HG03064 (cell line): Measurements from ENCODE around the gene BBLN.
"Not testable (repeated sequence)": the region's sequence is repeated elsewhere in the genome, so short reads cannot be mapped to it uniquely, and the experiment has no call there.

Experiments
- ATAC-seq: cut with Tn5 transposase; IDR thresholded peaks from one replicate; pipeline ENCODE4 v1.9.1; 2021; ENCODE audit warnings: low read depth; ENCODE audit not compliant: unreplicated experiment

Gene BBLN

DNA sequence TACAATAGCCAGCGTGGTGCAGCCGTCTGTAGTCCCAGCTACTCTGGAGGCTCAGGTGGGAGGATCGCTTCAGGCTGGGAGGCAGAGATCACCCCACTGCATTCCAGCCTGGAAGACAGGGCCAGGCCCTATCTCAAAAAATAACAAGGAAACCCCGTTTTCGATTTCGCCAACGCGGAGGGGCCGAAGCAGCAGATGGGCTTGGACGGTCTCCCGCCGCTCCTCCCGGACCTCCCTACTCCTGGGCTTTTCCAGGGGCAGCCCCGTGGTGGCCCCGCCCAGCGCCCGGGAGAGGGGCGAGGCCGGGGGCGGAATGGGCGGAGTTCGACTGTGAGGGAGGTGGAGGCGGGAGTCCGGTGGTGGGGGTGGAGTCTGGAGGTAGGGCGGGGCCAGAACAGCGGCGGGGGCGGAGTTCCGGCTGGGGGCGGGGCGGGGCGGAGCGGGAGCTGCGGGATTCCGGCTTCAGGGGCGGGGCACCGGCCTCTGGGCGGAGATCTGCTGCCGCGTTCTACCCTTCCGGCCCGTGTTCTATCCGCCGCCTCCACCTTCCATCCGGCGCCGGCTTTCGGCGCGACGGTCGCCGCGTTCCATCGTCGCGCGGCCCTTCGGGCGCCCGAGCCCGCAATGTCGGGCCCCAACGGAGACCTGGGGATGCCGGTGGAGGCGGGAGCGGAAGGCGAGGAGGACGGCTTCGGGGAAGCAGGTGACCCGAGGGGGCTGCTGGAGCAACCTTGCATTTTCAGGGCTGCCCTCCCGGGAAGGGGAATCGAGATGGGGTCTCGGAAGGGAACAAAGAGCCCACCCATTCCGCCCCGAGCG is at the start of gene BBLN:
BBLN (plus strand) TSS at position 482 of the 819 bp plus-strand sequence; CDS start at position 625, 143 bp downstream.
- no peak for ATAC-seq

DNA sequence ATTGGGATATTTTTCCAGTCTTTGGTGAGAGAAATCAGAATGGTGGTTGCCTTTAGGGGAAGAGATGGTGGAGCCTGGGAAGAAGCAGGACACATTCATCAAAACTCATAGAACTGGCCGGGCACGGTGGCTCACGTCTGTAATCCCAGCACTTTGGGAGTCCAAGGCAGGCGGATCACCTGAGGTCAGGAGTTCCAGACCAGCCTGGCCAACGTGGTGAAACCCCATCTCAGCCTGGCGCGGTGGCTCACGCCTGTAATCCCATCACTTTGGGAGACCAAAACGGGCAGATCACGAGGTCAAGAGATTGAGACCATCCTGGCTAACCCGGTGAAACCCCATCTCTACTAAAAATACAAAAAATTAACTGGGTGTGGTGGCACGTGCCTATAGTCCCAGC is 48.3 kb upstream of the BBLN start:
- ATAC-seq = not testable (repeated sequence)

GRCh38 chr9:128113526-128114325 is 46.3 kb upstream of the BBLN start:
- no peak for ATAC-seq

GRCh38 chr9:128114326-128115186 is 45.5 kb upstream of the BBLN start:
- ATAC-seq = no peak

- ATAC-seq = no peak
These were observed 44.6 kb upstream of the BBLN start for GRCh38 chr9:128115187-128116103.

- no peak for ATAC-seq
These were observed 43.7 kb upstream of the BBLN start for GRCh38 chr9:128116104-128117083.

DNA sequence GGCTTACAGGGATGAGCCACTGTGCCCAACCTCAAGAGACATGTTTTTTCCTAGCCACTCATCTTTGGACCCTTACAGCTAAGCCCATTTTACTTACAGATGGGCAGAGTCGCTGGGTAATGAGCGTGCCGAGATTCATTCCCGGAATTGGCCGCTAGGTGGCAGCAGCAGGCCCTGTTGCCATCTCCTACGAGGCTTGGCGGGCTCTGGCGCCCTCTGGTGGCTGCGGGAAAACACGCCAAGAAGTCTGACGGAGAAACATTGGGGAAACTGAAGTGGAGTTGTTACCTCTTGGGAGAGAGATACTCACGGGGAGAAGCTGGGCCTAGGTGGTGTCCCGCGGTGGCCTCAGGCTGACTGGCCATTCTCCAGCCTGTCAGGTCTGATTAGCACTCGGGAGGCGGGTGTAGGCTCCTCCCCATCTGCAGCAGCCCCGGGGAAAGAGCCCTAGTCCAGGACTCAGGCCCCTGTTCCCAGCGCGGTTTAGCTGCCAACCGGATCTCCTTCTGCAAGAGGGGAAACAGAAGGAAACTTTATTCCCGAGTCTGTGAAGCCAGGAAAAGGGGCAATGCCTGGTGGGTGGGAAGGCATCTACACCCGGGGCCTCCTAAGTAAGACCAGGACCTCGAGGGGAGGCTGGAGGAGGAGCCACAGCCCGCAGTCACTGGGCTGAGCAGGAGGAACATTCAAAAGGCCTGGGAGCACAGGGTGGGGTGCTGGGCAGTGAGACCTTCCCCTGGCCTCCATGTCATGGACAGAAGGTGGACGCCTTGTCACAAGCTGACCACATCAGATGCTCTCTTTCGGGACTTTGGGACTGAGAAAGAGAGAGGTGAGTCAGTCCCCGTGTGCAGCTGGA is 42.2 kb upstream of the BBLN start:
- ATAC-seq = no peak

DNA sequence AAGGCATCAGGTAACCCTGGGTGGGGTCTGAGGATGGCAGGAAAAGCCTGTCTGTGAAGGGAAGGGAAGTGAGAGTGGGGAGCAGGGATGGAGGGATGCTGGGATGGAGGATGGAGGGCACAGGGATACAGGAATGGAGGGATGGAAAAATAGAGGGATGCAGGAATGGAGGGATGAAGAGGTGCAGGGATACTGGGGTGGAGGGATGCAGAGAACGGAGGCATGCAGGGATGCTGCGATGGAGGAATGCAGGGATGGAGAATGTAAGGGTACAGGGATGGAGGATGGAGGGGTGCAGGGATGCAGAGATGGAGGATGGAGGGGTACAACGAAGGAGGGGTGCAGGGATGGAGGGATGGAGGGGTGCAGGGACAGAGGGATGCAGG is 41.6 kb upstream of the BBLN start:
- no peak for ATAC-seq

DNA sequence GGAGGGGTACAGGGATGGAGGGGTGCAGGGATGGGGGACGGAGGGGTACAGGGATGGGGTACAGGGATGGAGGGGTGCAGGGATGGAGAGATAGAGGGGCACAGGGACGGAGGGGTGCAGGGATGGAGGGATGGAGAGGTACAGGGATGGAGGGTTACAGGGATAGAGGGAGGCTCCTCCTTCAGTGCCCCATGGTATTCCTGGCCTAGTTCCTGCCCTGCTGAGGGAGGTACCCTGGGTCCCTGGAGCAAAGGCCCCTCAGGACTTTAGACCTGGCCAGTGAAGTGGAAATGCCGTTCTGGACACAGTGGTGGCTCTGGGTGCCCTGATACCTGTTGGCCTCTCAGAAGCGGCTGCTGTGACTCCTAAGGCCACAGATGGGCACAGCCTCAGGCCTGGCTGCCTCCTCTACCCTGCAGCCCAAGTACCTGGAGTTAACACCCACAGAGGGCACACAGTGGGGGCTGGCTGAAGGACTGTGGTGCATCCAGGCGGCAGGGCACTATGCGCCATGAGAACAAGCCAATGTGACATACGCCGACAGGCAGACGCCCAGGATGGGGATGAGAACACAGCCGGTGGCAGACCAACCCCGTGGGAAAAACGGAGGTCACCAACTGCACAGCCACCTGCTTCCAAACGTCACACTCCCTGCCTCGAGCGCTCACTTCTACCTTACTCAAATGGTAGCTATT is 40.9 kb upstream of the BBLN start:
- no peak for ATAC-seq

- ATAC-seq = no peak
These were observed 39.9 kb upstream of the BBLN start for GRCh38 chr9:128120061-128120740.

DNA sequence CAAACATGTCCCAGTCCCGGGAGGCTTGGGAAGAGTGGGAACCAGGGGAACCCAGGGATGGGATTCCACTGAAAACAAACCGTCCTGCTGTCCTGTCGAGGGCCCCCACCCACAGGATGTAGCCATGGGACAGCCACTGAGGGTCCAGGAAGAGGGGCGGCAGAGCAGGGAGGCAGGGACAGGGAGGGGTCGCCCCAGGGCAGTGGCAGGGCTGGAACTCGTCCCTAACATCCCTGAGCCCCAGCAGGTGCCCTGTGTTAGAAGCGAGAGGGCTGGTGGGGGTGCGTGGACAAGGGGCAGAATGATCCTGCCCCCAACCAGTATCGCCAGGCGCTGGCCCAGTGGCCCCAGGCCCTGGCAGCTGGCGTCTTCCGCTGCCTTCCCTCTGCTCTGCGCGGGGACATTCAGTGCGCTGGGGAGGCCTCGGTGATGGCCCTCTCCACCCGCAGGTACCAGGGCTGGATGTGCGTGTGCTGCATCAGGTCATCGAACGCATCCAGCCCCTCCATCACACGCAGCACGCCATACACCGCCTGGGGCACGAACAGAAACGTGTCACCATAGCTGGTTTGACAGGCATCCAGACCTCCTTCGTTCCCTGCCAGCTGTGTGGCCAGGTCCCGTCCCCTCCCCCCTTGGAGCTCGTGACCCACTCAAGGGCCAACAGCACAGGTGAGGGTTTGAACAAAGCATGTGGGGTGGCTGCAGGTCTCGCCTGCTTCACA is 39.2 kb upstream of the BBLN start:
- ATAC-seq = no peak

GRCh38 chr9:128121466-128121810 is 38.6 kb upstream of the BBLN start:
- no peak for ATAC-seq

GRCh38 chr9:128121924-128122808 is 37.9 kb upstream of the BBLN start:
- no peak for ATAC-seq

- ATAC-seq = no peak
These were observed 37.3 kb upstream of the BBLN start for GRCh38 chr9:128122809-128123175.

GRCh38 chr9:128123451-128124080 is 36.5 kb upstream of the BBLN start:
- no peak for ATAC-seq
